Liver (tissue), 9 donors: ENCODE measurements around the gene CD247. TPM values are rescaled to one million over a fixed set of nuclear protein-coding genes. Genes with fewer than 3 reads are reported as not detected.

ENCODE experiments used
- DNase-seq: peaks from one replicate; pipeline ENCODE4 v3.0.0-alpha.2; 2017; ENCODE audit warnings: low spot score
- H3K27ac ChIP-seq, 2 donors: one replicate each; pipeline ENCODE4 v1.7.0; 2013; ENCODE audit warnings: inconsistent platforms in 2 of 2, low read length in 2 of 2, control low read depth in 1 of 2, low read depth in 1 of 2, mild to moderate bottlenecking in 1 of 2
- H3K27me3 ChIP-seq, 4 donors: one replicate each; pipeline versions ENCODE4 v1.6.1 to v1.7.0; 2013; ENCODE audit warnings: low read length in 3 of 4, inconsistent platforms in 1 of 4, mild to moderate bottlenecking in 1 of 4, moderate library complexity in 1 of 4; ENCODE audit not compliant: control insufficient read depth in 4 of 4, insufficient read depth in 4 of 4
- H3K36me3 ChIP-seq, 4 donors: one replicate each; pipeline versions ENCODE4 v1.6.1 to v1.7.0; 2013; ENCODE audit warnings: low read length in 3 of 4, mild to moderate bottlenecking in 3 of 4, low read depth in 1 of 4, moderate library complexity in 1 of 4; ENCODE audit not compliant: control insufficient read depth in 4 of 4, insufficient read depth in 3 of 4
- H3K4me1 ChIP-seq, 4 donors: one replicate each; pipeline versions ENCODE4 v1.6.1 to v1.7.0; 2013; ENCODE audit warnings: low read length in 3 of 4, mild to moderate bottlenecking in 3 of 4, moderate library complexity in 1 of 4; ENCODE audit not compliant: control insufficient read depth in 4 of 4, insufficient read depth in 4 of 4
- H3K4me3 ChIP-seq, 3 donors: one replicate each; pipeline versions ENCODE4 v1.6.1 to v1.7.0; 2013; ENCODE audit warnings: low read length in 3 of 3, control low read depth in 1 of 3, low read depth in 1 of 3, mild to moderate bottlenecking in 1 of 3
- H3K9ac ChIP-seq, 2 donors: one replicate each; pipeline ENCODE4 v1.7.0; 2013; ENCODE audit warnings: low read length in 2 of 2, mild to moderate bottlenecking in 2 of 2, moderate library complexity in 2 of 2, control low read depth in 1 of 2, low read depth in 1 of 2
- H3K9me3 ChIP-seq, 4 donors: one replicate each; pipeline versions ENCODE4 v1.6.1 to v1.7.0; 2013; ENCODE audit warnings: low read length in 3 of 4; ENCODE audit not compliant: control insufficient read depth in 4 of 4
- ATF3 ChIP-seq: IDR thresholded peaks from 2 replicates; pipeline ENCODE4 v1.6.1; 2016; ENCODE audit warnings: antibody characterized with exemption
- CTCF ChIP-seq: fragments of 150-350 bp; IDR thresholded peaks from 2 replicates; pipeline ENCODE4 v1.5.1; 2017; ENCODE audit warnings: improper control_type of control experiment, low read depth, low read length; ENCODE audit not compliant: missing input control
- EGR1 ChIP-seq, 2 donors: IDR thresholded peaks; 2 replicates each; pipeline ENCODE4 v1.6.1; 2016 to 2018; ENCODE audit warnings: antibody characterized with exemption in 2 of 2, low read depth in 2 of 2
- FOXA1 ChIP-seq: IDR thresholded peaks from 2 replicates; pipeline ENCODE4 v1.6.1; 2016; ENCODE audit warnings: antibody characterized with exemption
- FOXA2 ChIP-seq: IDR thresholded peaks from 2 replicates; pipeline ENCODE4 v1.6.1; 2016; ENCODE audit warnings: antibody characterized with exemption
- GABPA ChIP-seq, 2 donors: IDR thresholded peaks in 1 of 2; conservative IDR thresholded peaks in 1 of 2; 2 replicates each; pipeline ENCODE4 v1.6.1; 2016; ENCODE audit warnings: antibody characterized with exemption in 2 of 2, mild to moderate bottlenecking in 1 of 2, moderate library complexity in 1 of 2
- HNF4A ChIP-seq, 2 donors: conservative IDR thresholded peaks; 2 replicates each; pipeline ENCODE4 v1.6.1; 2016; ENCODE audit warnings: antibody characterized with exemption in 2 of 2, mild to moderate bottlenecking in 2 of 2
- HNF4G ChIP-seq: IDR thresholded peaks from 2 replicates; pipeline ENCODE4 v1.6.1; 2016; ENCODE audit warnings: antibody characterized with exemption
- JUND ChIP-seq, 2 donors: IDR thresholded peaks; 2 replicates each; pipeline ENCODE4 v1.6.1; 2016; ENCODE audit warnings: antibody characterized with exemption in 2 of 2
- MAX ChIP-seq: IDR thresholded peaks from 2 replicates; pipeline ENCODE4 v1.6.1; 2016; ENCODE audit warnings: antibody characterized with exemption
- NR2F2 ChIP-seq: IDR thresholded peaks from 2 replicates; pipeline ENCODE4 v1.6.1; 2016; ENCODE audit warnings: antibody characterized with exemption
- RAD21 ChIP-seq, 2 donors: IDR thresholded peaks; 2 replicates each; pipeline ENCODE4 v1.6.1; 2016; ENCODE audit warnings: antibody characterized with exemption in 2 of 2, mild to moderate bottlenecking in 2 of 2
- REST ChIP-seq: IDR thresholded peaks from 2 replicates; pipeline ENCODE4 v1.6.1; 2016; ENCODE audit warnings: antibody characterized with exemption, mild to moderate bottlenecking
- RXRA ChIP-seq, 2 donors: IDR thresholded peaks; 2 replicates each; pipeline ENCODE4 v1.6.1; 2017 to 2018; ENCODE audit warnings: antibody characterized with exemption in 2 of 2, mild to moderate bottlenecking in 1 of 2
- SP1 ChIP-seq: IDR thresholded peaks from 2 replicates; pipeline ENCODE4 v1.6.1; 2018; ENCODE audit warnings: antibody characterized with exemption, mild to moderate bottlenecking
- TAF1 ChIP-seq: conservative IDR thresholded peaks from 2 replicates; pipeline ENCODE4 v1.6.1; 2016; ENCODE audit warnings: antibody characterized with exemption, mild to moderate bottlenecking
- YY1 ChIP-seq: IDR thresholded peaks from 2 replicates; pipeline ENCODE4 v1.6.1; 2016; ENCODE audit warnings: antibody characterized with exemption, mild to moderate bottlenecking
- ZBTB33 ChIP-seq: IDR thresholded peaks from 2 replicates; pipeline ENCODE4 v1.6.1; 2016; ENCODE audit warnings: antibody characterized with exemption
- polyA plus RNA-seq, 2 donors: library from polyadenylated mRNA; stranded (reverse) in 1 of 2; unstranded in 1 of 2; fragments of 200-250 nt in 1 of 2; fragments of >200 nt in 1 of 2; fragmentation: Nextera tagmentation in 1 of 2; extraction: Ambion mirVana in 1 of 2; gene quantifications; one replicate each; pipeline versions ENCODE4 v1.2.1 to v1.2.3, GENCODE V29; 2013 to 2015
- total RNA-seq, 2 donors: library from RNA; depleted of rRNA; stranded (reverse); fragments of >200 nt; gene quantifications; one replicate each; pipeline ENCODE4 v1.2.3, GENCODE V29; 2014
- donor health status: healthy.
- donor health status: healthy.
- donor health status: healthy.
- donor health status: healthy.
- donor health status: healthy.

The CD247 gene
- total and polyA plus RNA-seq, 4 donors = 0.61 to 2.2 (median 1.6) TPM

GRCh38 chr1:167419245-167419644 lies 99.1 kb downstream of the CD247 start:
- no peaks in the 10 kb centered on the region for H3K9me3 ChIP-seq
- H3K27me3 ChIP-seq = no peaks in the 10 kb centered on the region
- no peak overlapping the region for H3K27ac ChIP-seq
- no peak for TF ChIP-seq FOXA2
- no peak for TF ChIP-seq CTCF
- no peak for TF ChIP-seq RXRA (IDR thresholded peaks at IDR 0.05)
- no peak for TF ChIP-seq MAX
- no peak for TF ChIP-seq REST
- no peak for TF ChIP-seq HNF4A (conservative IDR thresholded peaks at IDR 0.05)
- no peak for TF ChIP-seq JUND (IDR thresholded peaks at IDR 0.05)
- TF ChIP-seq RAD21 (IDR thresholded peaks at IDR 0.05) = no peak
- no peak for TF ChIP-seq TAF1
- no peaks in the 10 kb centered on the region for H3K4me1 ChIP-seq
- H3K9ac ChIP-seq = no peak overlapping the region
- H3K4me3 ChIP-seq = no peak overlapping the region
- no peak for DNase-seq
- H3K36me3 ChIP-seq = peaks cover 2 to 14% (median 5%) of the 10 kb centered on the region in 4 donors

- no peak overlapping the region for H3K27ac ChIP-seq
- H3K4me3 ChIP-seq = no peak overlapping the region
- no peak overlapping the region for H3K9ac ChIP-seq
- no peaks in the 10 kb centered on the region for H3K4me1 ChIP-seq
- TF ChIP-seq FOXA1 (no peak), TAF1 (no peak), ZBTB33 (no peak), ATF3 (no peak), GABPA (IDR thresholded peaks at IDR 0.05 in 1 of 2, conservative IDR thresholded peaks at IDR 0.05 in 1 of 2) (no peak), FOXA2 (no peak), EGR1 (IDR thresholded peaks at IDR 0.05; ENCODE audit: low read depth in 2 of 2) (no peak), MAX (no peak), YY1 (no peak), HNF4A (conservative IDR thresholded peaks at IDR 0.05) (no peak), JUND (IDR thresholded peaks at IDR 0.05) (no peak), CTCF (no peak), RAD21 (IDR thresholded peaks at IDR 0.05) (no peak), REST (no peak), HNF4G (no peak), SP1 (no peak), NR2F2 (no peak), RXRA (IDR thresholded peaks at IDR 0.05) (no peak)
- no peak for DNase-seq
- peaks cover 0 to 14% (median 5%) of the 10 kb centered on the region in 4 donors for H3K36me3 ChIP-seq
- H3K27me3 ChIP-seq = no peaks in the 10 kb centered on the region
- H3K9me3 ChIP-seq = no peaks in the 10 kb centered on the region
Observed at GRCh38 chr1:167418391-167418790, 99.9 kb downstream of the CD247 start.
